ENCODE data around the gene AFF4.
"Not testable (repeated sequence)": the region's sequence is repeated elsewhere in the genome, so short reads cannot be mapped to it uniquely, and the experiment has no call there.

The AFF4 gene

GRCh38 chr5:132956166-132956799 is 7.2 kb downstream of the AFF4 start:
- not testable (repeated sequence) for DNase-seq (ENCODE audit: low spot score)

- DNase-seq (ENCODE audit: low spot score): no peak
These were observed 9.7 kb downstream of the AFF4 start for GRCh38 chr5:132953710-132954109.

- DNase-seq (ENCODE audit: low spot score): no peak
These were observed 10.6 kb downstream of the AFF4 start for GRCh38 chr5:132952829-132953228.

- no peak for DNase-seq (ENCODE audit: low spot score)
These were observed 11.5 kb downstream of the AFF4 start for GRCh38 chr5:132951897-132952296.

- DNase-seq (ENCODE audit: low spot score): no peak
These were observed 14.3 kb downstream of the AFF4 start for GRCh38 chr5:132949136-132949535.

GRCh38 chr5:132947671-132948070 is 15.8 kb downstream of the AFF4 start:
- DNase-seq (ENCODE audit: low spot score): no peak

GRCh38 chr5:132945315-132945714 is 18.1 kb downstream of the AFF4 start:
- DNase-seq (ENCODE audit: low spot score): not testable (repeated sequence)

- DNase-seq (ENCODE audit: low spot score): no peak
These were observed 19.9 kb downstream of the AFF4 start for GRCh38 chr5:132943362-132944022.

GRCh38 chr5:132941331-132941730 is 22.1 kb downstream of the AFF4 start:
- no peak for DNase-seq (ENCODE audit: low spot score)

GRCh38 chr5:132928062-132928407 is 35.4 kb downstream of the AFF4 start:
- no peak for DNase-seq (ENCODE audit: low spot score)

GRCh38 chr5:132927355-132928061 is 35.9 kb downstream of the AFF4 start:
- DNase-seq (ENCODE audit: low spot score): no peak

- DNase-seq (ENCODE audit: low spot score): no peak
These were observed 37.0 kb downstream of the AFF4 start for GRCh38 chr5:132926437-132926836.

- no peak for DNase-seq (ENCODE audit: low spot score)
These were observed 47.3 kb downstream of the AFF4 start for GRCh38 chr5:132916086-132916485.

GRCh38 chr5:132915681-132916080 is 47.8 kb downstream of the AFF4 start:
- DNase-seq (ENCODE audit: low spot score): no peak

GRCh38 chr5:132909702-132910101 is 53.7 kb downstream of the AFF4 start:
- DNase-seq (ENCODE audit: low spot score): no peak

- DNase-seq (ENCODE audit: low spot score): no peak
These were observed 56.3 kb downstream of the AFF4 start for GRCh38 chr5:132907161-132907560.

GRCh38 chr5:132905938-132906337 is 57.5 kb downstream of the AFF4 start:
- no peak for DNase-seq (ENCODE audit: low spot score)

- DNase-seq (ENCODE audit: low spot score): no peak
These were observed 61.7 kb downstream of the AFF4 start for GRCh38 chr5:132901730-132902129.

- DNase-seq (ENCODE audit: low spot score): no peak
These were observed 62.4 kb downstream of the AFF4 start for GRCh38 chr5:132901036-132901435.

- DNase-seq (ENCODE audit: low spot score): no peak
These were observed 65.3 kb downstream of the AFF4 start for GRCh38 chr5:132898094-132898493.

- no peak for DNase-seq (ENCODE audit: low spot score)
These were observed 66.7 kb downstream of the AFF4 start for GRCh38 chr5:132896685-132897084.

GRCh38 chr5:132895719-132896305 is 67.6 kb downstream of the AFF4 start:
- no peak for DNase-seq (ENCODE audit: low spot score)

- DNase-seq (ENCODE audit: low spot score): no peak
These were observed 72.6 kb downstream of the AFF4 start for GRCh38 chr5:132890817-132891216.
